K562 (cell line): ENCODE data around the gene FBXL13. TPM values are rescaled to one million over a fixed set of nuclear protein-coding genes. Genes with fewer than 3 reads are reported as not detected.

Experiments
- ATAC-seq: fragments of 200-7000 bp; cut with Tn5 transposase; 3 replicates; pipeline ENCODE4 v1.9.1; 2020; ENCODE audit warnings: moderate library complexity
- BruUV-seq: library from RNA; stranded (reverse); fragments of 400-500 nt; replicated peaks from 2 replicates; lab custom pipeline; 2021; lab: Mats Ljungman, UMichigan
- CTCF ChIA-PET: fragments of 300-600 bp; formaldehyde crosslinking; extraction: SDS; loops from one replicate; lab custom pipeline; 2021; ENCODE audit warnings: low intra/inter-chr PET ratio; lab: Yijun Ruan, JAX
- POLR2A ChIA-PET: fragments of 300-600, 350-650 bp; sonication (Branson Sonifier 250); formaldehyde crosslinking; extraction: SDS; loops from one replicate; lab custom pipeline; 2021; ENCODE audit warnings: antibody characterized with exemption, inconsistent platforms; lab: Yijun Ruan, JAX
- DNase-seq, 4 experiments: peaks; one replicate each; pipeline versions ENCODE4 v3.0.0 to v3.0.0-alpha.2; 2011 to 2018; ENCODE audit warnings: low spot score in 3 of 4, mixed read lengths in 3 of 4; ENCODE audit errors: extremely low read depth in 1 of 4
- FAIRE-seq: peaks from 2 replicates; lab custom pipeline; 2011; peaks lifted over from hg19 to GRCh38; lab: Jason Lieb, UNC
- H2AFZ ChIP-seq: 2 replicates; pipeline ENCODE4 v1.6.0; 2011; ENCODE audit warnings: low read depth, low read length, control low read depth, inconsistent platforms
- H3K27ac ChIP-seq: fragments of 200-600 bp; 3 replicates; pipeline ENCODE4 v1.8.0; 2011; ENCODE audit warnings: low read depth, mild to moderate bottlenecking, control low read depth, inconsistent platforms, low read length, moderate library complexity, mixed read lengths; ENCODE audit errors: extremely low read depth
- H3K27me3 ChIP-seq, 2 experiments: fragments of 300-600 bp in 1 of 2; 2 replicates in 1 of 2; 3 replicates in 1 of 2; pipeline versions ENCODE4 v1.6.0 to v1.8.0; 2011; ENCODE audit warnings: inconsistent platforms in 2 of 2, low read length in 2 of 2, mild to moderate bottlenecking in 1 of 2, mixed read lengths in 1 of 2, moderate library complexity in 1 of 2; ENCODE audit not compliant: control insufficient read depth in 2 of 2, insufficient read depth in 2 of 2
- H3K36me3 ChIP-seq: fragments of 300-600 bp; 3 replicates; pipeline ENCODE4 v1.8.0; 2011; ENCODE audit warnings: mild to moderate bottlenecking, low read length, inconsistent platforms; ENCODE audit not compliant: control insufficient read depth, insufficient read depth
- H3K4me1 ChIP-seq, 2 experiments: fragments of 200-600 bp in 1 of 2; replicated peaks in 1 of 2; 2 replicates in 1 of 2; 3 replicates in 1 of 2; pipeline versions ENCODE4 v1.5.1 to v1.8.0; 2011; ENCODE audit warnings: inconsistent platforms in 2 of 2, low read length in 2 of 2, mild to moderate bottlenecking in 1 of 2, mixed read lengths in 1 of 2, moderate library complexity in 1 of 2; ENCODE audit not compliant: control insufficient read depth in 2 of 2, insufficient read depth in 2 of 2
- H3K4me2 ChIP-seq: 2 replicates; pipeline ENCODE4 v1.6.1; 2011; ENCODE audit warnings: low read length, control low read depth, inconsistent platforms, mixed read lengths; ENCODE audit not compliant: insufficient read depth
- H3K4me3 ChIP-seq: fragments of 200-600 bp; sonication (generic), shearing (Covaris generic); 2 replicates; pipeline ENCODE4 v1.5.1; 2016; ENCODE audit warnings: control low read depth, inconsistent platforms
- H3K79me2 ChIP-seq: fragments of 200-600 bp; 3 replicates; pipeline ENCODE4 v1.8.0; 2011; ENCODE audit warnings: low read length, inconsistent platforms; ENCODE audit not compliant: control insufficient read depth, insufficient read depth
- H3K9ac ChIP-seq, 2 experiments: 2 replicates each; pipeline versions ENCODE4 v1.6.0 to v1.6.1; 2011; ENCODE audit warnings: low read depth in 2 of 2, low read length in 2 of 2, control low read depth in 1 of 2, inconsistent platforms in 1 of 2, mild to moderate bottlenecking in 1 of 2, mixed read lengths in 1 of 2; ENCODE audit not compliant: insufficient read depth in 1 of 2
- H3K9me1 ChIP-seq: one replicate; pipeline ENCODE4 v1.6.0; 2011; ENCODE audit warnings: inconsistent platforms, mild to moderate bottlenecking, low read length, moderate library complexity; ENCODE audit not compliant: control insufficient read depth, insufficient read depth
- H3K9me3 ChIP-seq: replicated peaks from 2 replicates; pipeline ENCODE4 v1.5.1; 2011; ENCODE audit warnings: low read depth, low read length, inconsistent platforms; ENCODE audit not compliant: control insufficient read depth, insufficient read depth
- H4K20me1 ChIP-seq: replicated peaks from 2 replicates; pipeline ENCODE4 v1.6.1; 2011; ENCODE audit warnings: low read length, inconsistent platforms, mixed read lengths; ENCODE audit not compliant: control insufficient read depth, insufficient read depth
- ARHGAP35 ChIP-seq: fragments of 450-650 bp; IDR thresholded peaks from 2 replicates; pipeline ENCODE4 v1.6.1; 2018; ENCODE audit not compliant: partially characterized antibody
- CTBP1 ChIP-seq: fragments of 450-650 bp; IDR thresholded peaks from 2 replicates; pipeline ENCODE4 v1.6.1; 2016; ENCODE audit warnings: borderline replicate concordance
- HBP1 ChIP-seq: fragments of 450-650 bp; formaldehyde crosslinking; IDR thresholded peaks from 2 replicates; pipeline ENCODE4 v1.4.0; 2022; ENCODE audit warnings: missing genetic modification characterization
- KDM5B ChIP-seq: fragments of 200-600 bp; sonication (generic); IDR thresholded peaks from 2 replicates; pipeline ENCODE4 v1.6.1; 2012; ENCODE audit warnings: low read depth, mild to moderate bottlenecking, moderate library complexity, low read length, control low read depth, inconsistent platforms; ENCODE audit not compliant: insufficient replicate concordance
- ZNF224 ChIP-seq: sonication (generic); formaldehyde crosslinking; IDR thresholded peaks from 2 replicates; pipeline ENCODE4 v1.8.0; 2022; ENCODE audit warnings: mild to moderate bottlenecking, missing genetic modification reagents
- ZNF507 ChIP-seq: conservative IDR thresholded peaks from 2 replicates; pipeline ENCODE4 v1.6.1; 2017; ENCODE audit warnings: missing genetic modification characterization, missing compliant biosample characterization
- ZNF589 ChIP-seq: fragments of 200-800 bp; sonication (Bioruptor generic); IDR thresholded peaks from 2 replicates; pipeline ENCODE4 v1.6.1; 2016; ENCODE audit warnings: low read depth, missing genetic modification characterization, missing compliant biosample characterization
- ZNF707 ChIP-seq: fragments of 250-450 bp; sonication (Bioruptor Pico); conservative IDR thresholded peaks from 2 replicates; pipeline ENCODE4 v1.8.0; 2022; ENCODE audit warnings: inconsistent platforms, mild to moderate bottlenecking, moderate library complexity
- WGBS: fragments of 100-300 bp; shearing (Covaris generic); methylation state at CpG from one replicate; pipeline ENCODE4 v1.1.6; 2016; ENCODE audit warnings: low coverage, mixed read lengths; ENCODE audit not compliant: insufficient coverage; ENCODE audit errors: missing lambda C conversion rate; 5-methylcytosine and 5-hydroxymethylcytosine counted together
- in situ Hi-C: fragments of 300-500 bp; cut with MboI; formaldehyde crosslinking; loops from 4 replicates; pipeline ENCODE4 v1.15.0; 2018; ENCODE audit warnings: inconsistent platforms, mixed read lengths
- intact Hi-C: fragments of 100-400 bp; cut with micrococcal nuclease; formaldehyde crosslinking; loops from 2 replicates; pipeline ENCODE4 v1.14.2; 2022
- polyA plus RNA-seq, 8 experiments: library from polyadenylated mRNA; depleted of rRNA in 4 of 8; stranded (reverse) in 5 of 8; unstranded in 3 of 8; fragments of >200 nt; fragmentation: Nextera tagmentation in 2 of 8; fragmentation: Illumina TruSeq in 1 of 8; extraction: Ambion mirVana in 2 of 8; extraction: Trizol in 1 of 8; gene quantifications; 2 replicates each; pipeline versions ENCODE4 v1.2.1 to v1.2.3, GENCODE V29; 2011 to 2014; ENCODE audit warnings: inconsistent platforms in 1 of 8, missing spikeins in 1 of 8
- total RNA-seq, 7 experiments: library from RNA; depleted of rRNA in 6 of 7; stranded (reverse); fragments of >200 nt in 6 of 7; fragmentation: Illumina TruSeq in 2 of 7; extraction: Trizol in 2 of 7; gene quantifications; 2 replicates each; pipeline versions ENCODE4 v1.2.1 to v1.2.3, GENCODE V29; 2011 to 2021; ENCODE audit warnings: low replicate concordance in 1 of 7
- TF ChIP-seq, protein P1 (sequence below), 2 experiments: fragments of 450-650 bp in 1 of 2; IDR thresholded peaks; 2 replicates each; pipeline ENCODE4 v1.6.1; 2011 to 2017; ENCODE audit warnings: low read depth in 2 of 2, antibody characterized with exemption in 1 of 2, borderline replicate concordance in 1 of 2, low read length in 1 of 2, mild to moderate bottlenecking in 1 of 2, mixed read lengths in 1 of 2; ENCODE audit not compliant: control insufficient read depth in 1 of 2
- TF ChIP-seq, protein P2 (sequence below): fragments of 250-450 bp; sonication (Bioruptor Pico); IDR thresholded peaks from 2 replicates; pipeline ENCODE4 v1.4.0; 2020; ENCODE audit warnings: mild to moderate bottlenecking, moderate library complexity, borderline replicate concordance
- TF ChIP-seq, protein P3 (sequence below): sonication (generic); formaldehyde crosslinking; IDR thresholded peaks from 2 replicates; pipeline ENCODE4 v1.8.1; 2023; ENCODE audit warnings: mild to moderate bottlenecking, missing genetic modification reagents, moderate library complexity

FBXL13 gene
- total and polyA plus RNA-seq, 9 of the 15 experiments (the other 6 are each of a cell fraction or from before 2014, with no cell fraction given): 16.3 to 55.0 (median 25.4) TPM

DNA sequence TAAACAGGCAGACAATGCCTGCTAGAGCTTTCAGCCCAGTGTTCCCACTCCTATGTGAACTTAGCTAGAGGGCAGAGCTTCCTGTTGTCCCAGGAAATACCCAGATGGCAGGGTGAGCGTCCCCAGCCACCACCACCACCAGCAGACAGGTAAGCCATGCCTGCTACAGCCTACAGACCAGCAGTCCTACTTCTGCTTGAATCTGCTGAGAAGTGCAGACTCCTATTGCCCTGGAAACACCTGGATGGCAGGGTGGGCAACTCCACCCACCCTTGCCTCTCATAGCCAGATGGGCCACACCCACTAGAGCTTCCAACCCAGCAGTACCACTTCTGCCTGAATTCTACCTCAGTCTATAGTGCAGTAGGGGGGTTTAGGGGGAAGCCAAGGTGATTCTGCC, 64.4 kb downstream of the FBXL13 start (continued):
- TF ChIP-seq, protein P1, sequence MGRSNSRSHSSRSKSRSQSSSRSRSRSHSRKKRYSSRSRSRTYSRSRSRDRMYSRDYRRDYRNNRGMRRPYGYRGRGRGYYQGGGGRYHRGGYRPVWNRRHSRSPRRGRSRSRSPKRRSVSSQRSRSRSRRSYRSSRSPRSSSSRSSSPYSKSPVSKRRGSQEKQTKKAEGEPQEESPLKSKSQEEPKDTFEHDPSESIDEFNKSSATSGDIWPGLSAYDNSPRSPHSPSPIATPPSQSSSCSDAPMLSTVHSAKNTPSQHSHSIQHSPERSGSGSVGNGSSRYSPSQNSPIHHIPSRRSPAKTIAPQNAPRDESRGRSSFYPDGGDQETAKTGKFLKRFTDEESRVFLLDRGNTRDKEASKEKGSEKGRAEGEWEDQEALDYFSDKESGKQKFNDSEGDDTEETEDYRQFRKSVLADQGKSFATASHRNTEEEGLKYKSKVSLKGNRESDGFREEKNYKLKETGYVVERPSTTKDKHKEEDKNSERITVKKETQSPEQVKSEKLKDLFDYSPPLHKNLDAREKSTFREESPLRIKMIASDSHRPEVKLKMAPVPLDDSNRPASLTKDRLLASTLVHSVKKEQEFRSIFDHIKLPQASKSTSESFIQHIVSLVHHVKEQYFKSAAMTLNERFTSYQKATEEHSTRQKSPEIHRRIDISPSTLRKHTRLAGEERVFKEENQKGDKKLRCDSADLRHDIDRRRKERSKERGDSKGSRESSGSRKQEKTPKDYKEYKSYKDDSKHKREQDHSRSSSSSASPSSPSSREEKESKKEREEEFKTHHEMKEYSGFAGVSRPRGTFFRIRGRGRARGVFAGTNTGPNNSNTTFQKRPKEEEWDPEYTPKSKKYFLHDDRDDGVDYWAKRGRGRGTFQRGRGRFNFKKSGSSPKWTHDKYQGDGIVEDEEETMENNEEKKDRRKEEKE (IDR thresholded peaks at IDR 0.05; ENCODE audit: borderline replicate concordance in 1 of 2, control insufficient read depth in 1 of 2, low read depth in 2 of 2, low read length in 1 of 2): no peak
- TF ChIP-seq KDM5B (no peak), ZNF224 (CRISPR knock-in tag) (no peak), ARHGAP35 (no peak), ZNF589 (CRISPR knock-in tag) (no peak)

- Histone ChIP-seq H3K4me3 (no peak overlapping the region), H4K20me1 (no peaks in the 10 kb centered on the region), H3K9ac (no peak overlapping the region), H3K27ac (no peak overlapping the region), H3K9me1 (no peaks in the 10 kb centered on the region), H3K27me3 (no peaks in the 10 kb centered on the region), H3K4me2 (no peak overlapping the region), H3K9me3 (0 out of 2 replicates have a peak, but pooled peaks cover 2% of the 10 kb centered on the region), H3K4me1 (no peaks in the 10 kb centered on the region), H3K79me2 (no peaks in the 10 kb centered on the region), H2AFZ (no peak overlapping the region), H3K36me3 (no peaks in the 10 kb centered on the region)
- no peak for DNase-seq
- in situ Hi-C loops: no loop called here
- intact Hi-C loops: no loop called here
- POLR2A ChIA-PET: interaction anchor here (0.6 to 1.2 kb wide), 2 partner anchors 21 to 29 kb away, joined by 3 read pairs; no protein-coding TSS in a partner anchor
- 39% methylated on average over 5 of the region's 5 CpGs for WGBS
- CTCF ChIA-PET: no interaction called here
- no TSS peak for BruUV-seq
- ATAC-seq: peak; percentile 64
- FAIRE-seq: no peak
- TF ChIP-seq HBP1 (CRISPR knock-in tag) (no peak), CTBP1 (no peak), ZNF507 (tag) (no peak), ZNF707 (CRISPR knock-in tag) (no peak)
- TF ChIP-seq, protein P2, sequence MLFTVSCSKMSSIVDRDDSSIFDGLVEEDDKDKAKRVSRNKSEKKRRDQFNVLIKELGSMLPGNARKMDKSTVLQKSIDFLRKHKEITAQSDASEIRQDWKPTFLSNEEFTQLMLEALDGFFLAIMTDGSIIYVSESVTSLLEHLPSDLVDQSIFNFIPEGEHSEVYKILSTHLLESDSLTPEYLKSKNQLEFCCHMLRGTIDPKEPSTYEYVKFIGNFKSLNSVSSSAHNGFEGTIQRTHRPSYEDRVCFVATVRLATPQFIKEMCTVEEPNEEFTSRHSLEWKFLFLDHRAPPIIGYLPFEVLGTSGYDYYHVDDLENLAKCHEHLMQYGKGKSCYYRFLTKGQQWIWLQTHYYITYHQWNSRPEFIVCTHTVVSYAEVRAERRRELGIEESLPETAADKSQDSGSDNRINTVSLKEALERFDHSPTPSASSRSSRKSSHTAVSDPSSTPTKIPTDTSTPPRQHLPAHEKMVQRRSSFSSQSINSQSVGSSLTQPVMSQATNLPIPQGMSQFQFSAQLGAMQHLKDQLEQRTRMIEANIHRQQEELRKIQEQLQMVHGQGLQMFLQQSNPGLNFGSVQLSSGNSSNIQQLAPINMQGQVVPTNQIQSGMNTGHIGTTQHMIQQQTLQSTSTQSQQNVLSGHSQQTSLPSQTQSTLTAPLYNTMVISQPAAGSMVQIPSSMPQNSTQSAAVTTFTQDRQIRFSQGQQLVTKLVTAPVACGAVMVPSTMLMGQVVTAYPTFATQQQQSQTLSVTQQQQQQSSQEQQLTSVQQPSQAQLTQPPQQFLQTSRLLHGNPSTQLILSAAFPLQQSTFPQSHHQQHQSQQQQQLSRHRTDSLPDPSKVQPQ (CRISPR knock-in tag): no peak
- TF ChIP-seq, protein P3, sequence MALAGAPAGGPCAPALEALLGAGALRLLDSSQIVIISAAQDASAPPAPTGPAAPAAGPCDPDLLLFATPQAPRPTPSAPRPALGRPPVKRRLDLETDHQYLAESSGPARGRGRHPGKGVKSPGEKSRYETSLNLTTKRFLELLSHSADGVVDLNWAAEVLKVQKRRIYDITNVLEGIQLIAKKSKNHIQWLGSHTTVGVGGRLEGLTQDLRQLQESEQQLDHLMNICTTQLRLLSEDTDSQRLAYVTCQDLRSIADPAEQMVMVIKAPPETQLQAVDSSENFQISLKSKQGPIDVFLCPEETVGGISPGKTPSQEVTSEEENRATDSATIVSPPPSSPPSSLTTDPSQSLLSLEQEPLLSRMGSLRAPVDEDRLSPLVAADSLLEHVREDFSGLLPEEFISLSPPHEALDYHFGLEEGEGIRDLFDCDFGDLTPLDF (CRISPR knock-in tag): no peak
These were observed 65.0 kb downstream of the FBXL13 start for GRCh38 chr7:103009466-103010185.
